ENCODE results near the gene BTG2.

The BTG2 gene

DNA sequence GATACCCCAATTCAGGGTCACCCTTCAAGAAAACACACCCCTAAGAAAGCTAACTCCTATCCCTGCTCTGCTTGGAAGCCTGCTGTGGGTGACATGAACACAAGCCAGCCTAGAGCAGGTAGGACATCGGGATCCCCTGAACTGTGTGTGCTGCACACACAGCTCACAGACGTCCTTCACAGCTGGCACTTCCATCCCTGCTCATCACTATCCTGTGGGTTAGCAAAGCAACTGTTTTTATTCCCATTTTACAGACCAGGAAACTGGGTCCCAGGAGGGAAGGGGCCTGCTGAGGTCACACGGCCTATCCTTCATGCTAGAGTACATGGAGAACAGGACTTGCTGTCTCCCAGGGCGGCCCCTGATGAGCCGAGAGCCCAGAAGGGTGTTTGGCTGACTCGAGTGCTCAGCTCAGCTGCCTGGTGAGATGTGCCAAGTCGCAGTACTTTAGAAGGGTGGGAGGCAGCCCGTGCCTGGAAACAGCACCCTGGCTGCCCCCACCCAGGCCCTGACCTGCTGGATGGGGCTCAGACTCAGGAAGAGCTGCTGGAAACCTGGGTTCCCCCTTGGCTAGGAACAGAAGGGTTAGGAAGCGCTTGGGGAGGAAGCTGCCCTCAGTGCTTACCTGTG lies 28.3 kb upstream of the BTG2 start:
- no peak for DNase-seq

GRCh38 chr1:203278082-203278884 lies 27.0 kb upstream of the BTG2 start:
- DNase-seq = peak in 1 of 5 donors; percentile 40

GRCh38 chr1:203278885-203279406 lies 26.4 kb upstream of the BTG2 start:
- no peak for DNase-seq

- no peak for DNase-seq
Measured at GRCh38 chr1:203280061-203280460, 25.3 kb upstream of the BTG2 start.

- no peak for DNase-seq
Measured at GRCh38 chr1:203281033-203281432, 24.3 kb upstream of the BTG2 start.

- DNase-seq = no peak
Measured at GRCh38 chr1:203281851-203282661, 23.3 kb upstream of the BTG2 start.

- DNase-seq = no peak
Measured at GRCh38 chr1:203282720-203283542, 22.4 kb upstream of the BTG2 start.

- no peak for DNase-seq
Measured at GRCh38 chr1:203283597-203283996, 21.7 kb upstream of the BTG2 start.

- no peak for DNase-seq
Measured at GRCh38 chr1:203284411-203285123, 20.8 kb upstream of the BTG2 start.

GRCh38 chr1:203286161-203286984 lies 18.9 kb upstream of the BTG2 start:
- DNase-seq = no peak

GRCh38 chr1:203287109-203287893 lies 18.0 kb upstream of the BTG2 start:
- peak; percentile 53 to 96 (median 74) for DNase-seq

GRCh38 chr1:203287898-203288297 lies 17.4 kb upstream of the BTG2 start:
- DNase-seq = no peak

DNA sequence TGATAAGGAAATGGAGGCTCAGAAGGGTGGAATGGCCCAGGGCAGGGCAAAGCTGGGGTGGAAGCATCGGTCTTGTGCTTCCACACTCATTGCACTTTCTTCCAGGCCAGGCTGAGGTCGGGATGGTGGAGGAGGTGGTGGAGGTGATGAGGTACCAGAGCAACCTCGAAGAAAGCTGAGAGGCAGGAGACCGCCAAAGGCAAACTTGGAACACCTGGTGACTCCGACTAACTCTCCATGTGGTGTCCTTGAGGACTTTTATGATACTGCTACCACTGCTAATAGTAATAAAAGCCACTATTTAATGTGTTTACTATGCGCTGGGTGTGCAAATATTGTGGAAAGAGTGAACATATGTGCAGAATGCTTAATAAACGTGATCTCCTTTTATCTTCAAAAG lies 16.9 kb upstream of the BTG2 start:
- no peak for DNase-seq

- peak; percentile 74 to 98 (median 84) for DNase-seq
Measured at GRCh38 chr1:203289281-203289981, 15.9 kb upstream of the BTG2 start.

- no peak for DNase-seq
Measured at GRCh38 chr1:203289982-203290260, 15.4 kb upstream of the BTG2 start.

DNA sequence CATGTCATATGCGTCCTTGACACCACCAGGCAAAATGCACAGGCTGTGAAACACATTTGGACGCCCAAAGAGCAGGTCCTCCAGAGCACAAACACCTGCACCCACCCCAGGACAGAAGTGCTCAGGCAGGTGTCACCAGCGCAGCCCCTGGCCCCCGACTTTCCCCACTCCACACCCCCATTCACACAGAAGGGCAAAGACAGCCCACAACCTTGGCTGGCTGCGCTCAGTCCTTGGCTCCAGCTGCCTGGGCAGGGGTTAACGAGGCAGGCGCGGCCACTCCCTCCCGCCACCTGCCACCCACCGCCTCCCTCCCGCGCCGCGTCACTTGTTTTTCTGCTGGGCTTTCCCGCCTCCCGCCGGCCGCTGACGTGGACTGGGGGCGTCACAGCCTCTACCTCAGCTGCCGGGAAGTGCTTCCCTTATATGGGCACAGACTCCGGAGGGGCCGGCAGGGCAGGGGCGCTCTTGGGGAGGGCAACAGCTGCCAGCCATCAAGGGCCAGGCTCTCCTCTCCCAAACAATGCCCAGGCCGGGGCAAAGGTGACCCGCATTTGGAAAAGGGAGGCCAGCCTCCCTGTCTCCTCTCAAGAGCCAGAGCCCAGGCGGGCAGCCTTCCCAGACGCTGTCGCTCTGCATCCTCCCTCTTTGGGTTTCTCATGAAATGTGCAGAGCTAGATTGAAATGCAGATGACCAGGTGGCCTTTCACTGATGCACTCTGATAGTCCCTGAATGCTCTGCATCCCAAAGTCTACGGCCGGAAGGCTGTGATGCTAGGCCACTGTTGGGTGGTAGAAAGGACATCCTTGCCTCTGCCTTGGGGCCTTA lies 14.8 kb upstream of the BTG2 start:
- DNase-seq = peak; percentile 92 to 98 (median 96)

DNA sequence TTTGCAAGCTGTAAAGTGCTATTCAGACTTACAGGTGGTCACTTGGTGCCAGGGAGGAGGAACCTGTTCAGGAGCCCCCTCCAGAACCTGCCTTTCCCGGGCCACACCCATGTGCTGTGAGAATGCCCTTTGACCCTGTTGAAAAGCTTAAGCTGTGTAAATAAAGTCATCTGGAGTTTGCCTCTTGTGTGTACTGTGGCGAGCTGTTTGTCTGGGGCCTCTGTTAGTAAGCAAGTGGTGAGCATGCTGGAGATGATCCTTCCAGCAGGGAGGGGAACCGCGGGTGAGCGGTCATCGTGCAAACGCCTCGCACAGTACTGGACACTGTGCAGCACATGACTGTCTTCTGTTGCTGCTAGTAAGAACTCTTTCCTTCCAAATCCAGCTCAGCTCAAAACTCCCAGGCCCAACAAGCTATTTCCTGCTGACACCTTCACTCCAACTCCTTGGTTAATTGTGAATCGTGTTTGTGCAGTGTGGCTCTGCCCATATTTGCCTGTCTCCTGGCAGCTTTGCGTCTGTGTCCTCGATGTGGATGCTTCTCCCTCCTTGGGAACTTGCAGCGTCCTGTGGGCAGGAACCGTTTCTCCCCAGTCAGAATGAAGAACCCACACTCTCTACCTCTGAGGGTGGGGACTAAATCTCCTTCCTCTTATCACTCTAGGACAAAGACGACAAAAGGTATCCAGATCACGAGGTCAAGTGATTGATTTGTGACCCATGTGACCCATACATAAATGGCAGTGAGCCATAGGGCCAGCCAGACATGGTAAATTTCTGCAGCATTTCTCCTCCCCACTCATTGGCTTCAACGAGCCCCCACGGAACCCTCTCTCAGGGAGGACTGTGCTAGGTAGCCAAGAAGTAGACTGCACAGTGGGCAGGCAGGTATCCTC lies 13.9 kb upstream of the BTG2 start:
- no peak for DNase-seq
